Loucy (cell line): ENCODE data around the gene ASH1L.

Experiments used
- H2AFZ ChIP-seq: fragments of 200-600 bp; sonication (generic); 2 replicates; pipeline ENCODE4 v1.6.0; 2016; ENCODE audit warnings: antibody characterized with exemption, mild to moderate bottlenecking, low read length, moderate library complexity
- H3F3A ChIP-seq: fragments of 200-600 bp; 2 replicates; pipeline ENCODE4 v1.6.0; 2016; ENCODE audit warnings: antibody characterized with exemption, low read depth, mild to moderate bottlenecking
- H3K27me3 ChIP-seq: fragments of 200-600 bp; sonication (generic); 2 replicates; pipeline ENCODE4 v1.6.1; 2014; ENCODE audit warnings: low read length, mild to moderate bottlenecking; ENCODE audit not compliant: insufficient read depth, poor library complexity, severe bottlenecking
- H3K36me3 ChIP-seq: fragments of 200-600 bp; sonication (generic); 2 replicates; pipeline ENCODE4 v1.6.1; 2016; ENCODE audit warnings: low read length; ENCODE audit not compliant: insufficient read depth
- H3K4me1 ChIP-seq: fragments of 200-600 bp; sonication (generic); 2 replicates; pipeline ENCODE4 v1.5.1; 2014; ENCODE audit warnings: low read length, mild to moderate bottlenecking; ENCODE audit not compliant: insufficient read depth, poor library complexity, severe bottlenecking
- H3K4me2 ChIP-seq: fragments of 200-600 bp; sonication (generic); 2 replicates; pipeline ENCODE4 v1.6.0; 2014; ENCODE audit warnings: antibody characterized with exemption, low read length, low read depth, mild to moderate bottlenecking; ENCODE audit not compliant: poor library complexity, severe bottlenecking
- H3K4me3 ChIP-seq: fragments of 200-600 bp; sonication (generic); 2 replicates; pipeline ENCODE4 v1.5.1; 2014; ENCODE audit warnings: low read length, mild to moderate bottlenecking, mixed read lengths; ENCODE audit not compliant: poor library complexity, severe bottlenecking
- H3K79me2 ChIP-seq: fragments of 200-600 bp; sonication (generic); 2 replicates; pipeline ENCODE4 v1.6.1; 2014; ENCODE audit warnings: low read length; ENCODE audit not compliant: insufficient read depth
- H3K9ac ChIP-seq: fragments of 200-600 bp; sonication (generic); 2 replicates; pipeline ENCODE4 v1.6.0; 2014; ENCODE audit warnings: mild to moderate bottlenecking, low read depth, low read length, moderate library complexity; ENCODE audit not compliant: poor library complexity, severe bottlenecking
- H3K9me2 ChIP-seq: fragments of 200-600 bp; sonication (generic); replicated peaks from 2 replicates; pipeline ENCODE4 v1.6.1; 2016; ENCODE audit warnings: low read depth, low read length, mixed read lengths
- H3K9me3 ChIP-seq: fragments of 200-600 bp; sonication (generic); 2 replicates; pipeline ENCODE4 v1.6.1; 2014; ENCODE audit warnings: mild to moderate bottlenecking, antibody characterized with exemption, low read length, low read depth; ENCODE audit not compliant: insufficient read depth
- H4K20me1 ChIP-seq: fragments of 200-600 bp; sonication (generic); 2 replicates; pipeline ENCODE4 v1.6.0; 2014; ENCODE audit warnings: antibody characterized with exemption, low read length, mild to moderate bottlenecking; ENCODE audit not compliant: insufficient read depth, poor library complexity, severe bottlenecking
- CTCF ChIP-seq: fragments of 200-600 bp; sonication (generic); conservative IDR thresholded peaks from 2 replicates; pipeline ENCODE4 v1.5.1; 2014; ENCODE audit warnings: mild to moderate bottlenecking, antibody characterized with exemption, low read length
- EZH2phosphoT487 ChIP-seq: fragments of 200-600 bp; IDR thresholded peaks from 2 replicates; pipeline ENCODE4 v1.6.1; 2018; ENCODE audit warnings: antibody characterized with exemption, mild to moderate bottlenecking, moderate library complexity, borderline replicate concordance

Gene ASH1L

GRCh38 chr1:155481741-155482241 is 80.8 kb downstream of the ASH1L start:
- Histone ChIP-seq H3K36me3 (peaks cover 49% of the 10 kb centered on the region; the same call in 1 of the 2 replicates), H3K4me2 (no peak overlapping the region), H3K4me1 (no peaks in the 10 kb centered on the region)

GRCh38 chr1:155479205-155479604 is 83.4 kb downstream of the ASH1L start:
- Histone ChIP-seq H3K9ac (no peak overlapping the region), H3K4me2 (no peak overlapping the region), H3K79me2 (peaks cover 19% of the 10 kb centered on the region), H3K36me3 (peaks cover 49% of the 10 kb centered on the region; the same call in 1 of the 2 replicates), H3K9me2 (no peaks in the 10 kb centered on the region), H4K20me1 (peaks cover 8% of the 10 kb centered on the region), H3K4me3 (no peak overlapping the region), H3K9me3 (no peaks in the 10 kb centered on the region), H3F3A (no peaks in the 10 kb centered on the region), H3K27me3 (no peaks in the 10 kb centered on the region), H3K4me1 (no peaks in the 10 kb centered on the region), H2AFZ (no peak overlapping the region)
- TF ChIP-seq EZH2phosphoT487 (no peak), CTCF (no peak)

More at GRCh38 chr1:155481741-155482241, 80.8 kb downstream of the ASH1L start:
- Histone ChIP-seq H3K9me3 (no peaks in the 10 kb centered on the region), H3K9ac (no peak overlapping the region), H3K79me2 (peaks cover 40% of the 10 kb centered on the region), H3K9me2 (no peaks in the 10 kb centered on the region), H4K20me1 (peaks cover 8% of the 10 kb centered on the region), H3F3A (no peaks in the 10 kb centered on the region), H2AFZ (no peak overlapping the region), H3K4me3 (no peak overlapping the region), H3K27me3 (no peaks in the 10 kb centered on the region)
- TF ChIP-seq CTCF (no peak), EZH2phosphoT487 (no peak)

- Histone ChIP-seq H4K20me1 (peaks cover 2% of the 10 kb centered on the region), H3K4me2 (no peak overlapping the region), H3K9me3 (no peaks in the 10 kb centered on the region), H3K4me1 (no peaks in the 10 kb centered on the region), H3K9ac (no peak overlapping the region), H3K4me3 (no peak overlapping the region), H3K36me3 (peaks cover 53% of the 10 kb centered on the region; the same call in 1 of the 2 replicates), H3F3A (no peaks in the 10 kb centered on the region), H3K79me2 (peaks cover 11% of the 10 kb centered on the region), H2AFZ (no peak overlapping the region), H3K9me2 (no peaks in the 10 kb centered on the region), H3K27me3 (no peaks in the 10 kb centered on the region)
- TF ChIP-seq EZH2phosphoT487 = no peak
- no peak for TF ChIP-seq CTCF
Observed at GRCh38 chr1:155478270-155478852, 84.2 kb downstream of the ASH1L start.
